ENCODE measurements around the gene SULT1B1. TPM values are rescaled to one million over a fixed set of nuclear protein-coding genes. Genes with fewer than 3 reads are reported as not detected.

SULT1B1 gene
- total and polyA plus RNA-seq, 2 of the 8 experiments (the other 6 are each of a cell fraction or from before 2014, with no cell fraction given) = not detected

DNA sequence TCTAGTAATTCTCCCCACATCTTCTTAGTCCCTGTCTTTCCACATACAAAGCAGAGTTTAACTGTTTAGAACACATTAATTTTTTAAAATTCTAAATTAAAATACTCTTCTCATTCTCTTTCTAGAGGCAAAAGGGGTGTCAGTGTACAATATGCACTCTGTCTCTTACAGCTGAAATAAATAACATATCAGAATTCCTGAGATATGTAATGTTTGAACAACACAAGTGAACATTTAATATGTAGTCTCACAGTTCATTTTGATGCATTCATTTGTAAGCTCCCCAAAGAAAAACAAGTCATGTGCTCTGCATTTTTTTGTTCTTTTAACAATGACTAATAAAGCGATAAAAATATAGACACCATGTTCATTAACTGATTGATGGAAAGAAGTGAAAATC is 19.7 kb upstream of the SULT1B1 start (continued):
- no peak for TF ChIP-seq CHD7 (IDR thresholded peaks at IDR 0.05; ENCODE audit: insufficient replicate concordance, low read length)
- no peak for TF ChIP-seq RBBP5 (IDR thresholded peaks at IDR 0.05; ENCODE audit: borderline replicate concordance, low read depth, low read length)
- TF ChIP-seq, protein P1, sequence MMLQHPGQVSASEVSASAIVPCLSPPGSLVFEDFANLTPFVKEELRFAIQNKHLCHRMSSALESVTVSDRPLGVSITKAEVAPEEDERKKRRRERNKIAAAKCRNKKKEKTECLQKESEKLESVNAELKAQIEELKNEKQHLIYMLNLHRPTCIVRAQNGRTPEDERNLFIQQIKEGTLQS (IDR thresholded peaks at IDR 0.05; ENCODE audit: insufficient read depth, low read depth, low read length) = no peak
- no peak for TF ChIP-seq SIN3A (conservative IDR thresholded peaks at IDR 0.05 in 1 of 2, IDR thresholded peaks at IDR 0.05 in 1 of 2; ENCODE audit: low read depth in 1 of 2, low read length in 2 of 2)
- no peak for TF ChIP-seq CBX8 (IDR thresholded peaks at IDR 0.05; ENCODE audit: borderline replicate concordance, low read depth, low read length)
- no peak for TF ChIP-seq GTF2F1 (IDR thresholded peaks at IDR 0.05; ENCODE audit: borderline replicate concordance, low read depth, low read length)
- no peak for TF ChIP-seq MAFK (IDR thresholded peaks at IDR 0.05; ENCODE audit: low read depth, low read length)
- no peak for TF ChIP-seq BACH1 (IDR thresholded peaks at IDR 0.05; ENCODE audit: low read length)
